Ectodermal cell (in vitro differentiated cells): ENCODE measurements around the gene ATXN1.

Source experiments
- H3K27ac ChIP-seq: 2 replicates; pipeline ENCODE4 v1.7.0; 2013; ENCODE audit warnings: mild to moderate bottlenecking, low read depth, low read length; ENCODE audit not compliant: insufficient read depth, poor library complexity, severe bottlenecking
- H3K27me3 ChIP-seq: 2 replicates; pipeline ENCODE4 v1.7.0; 2013; ENCODE audit warnings: mild to moderate bottlenecking, low read length; ENCODE audit not compliant: insufficient read depth, control insufficient read depth, poor library complexity, severe bottlenecking
- H3K36me3 ChIP-seq: one replicate; pipeline ENCODE4 v1.7.0; 2013; ENCODE audit warnings: low read length; ENCODE audit not compliant: control insufficient read depth, insufficient read depth
- H3K4me1 ChIP-seq: one replicate; pipeline ENCODE4 v1.7.0; 2013; ENCODE audit warnings: low read length; ENCODE audit not compliant: control insufficient read depth, insufficient read depth
- H3K4me3 ChIP-seq: 2 replicates; pipeline ENCODE4 v1.7.0; 2013; ENCODE audit warnings: low read depth, low read length, control low read depth; ENCODE audit not compliant: insufficient read depth
- H3K9me3 ChIP-seq: 2 replicates; pipeline ENCODE4 v1.7.0; 2013; ENCODE audit warnings: mild to moderate bottlenecking, low read length, moderate library complexity; ENCODE audit not compliant: control insufficient read depth
- WGBS, 2 experiments: methylation state at CpG; one replicate each; pipeline ENCODE4 v1.1.7; 2013; ENCODE audit warnings: missing lambda C conversion rate in 2 of 2; 5-methylcytosine and 5-hydroxymethylcytosine counted together

The ATXN1 gene

GRCh38 chr6:16731478-16732051 lies 29.7 kb downstream of the ATXN1 start:
- Histone ChIP-seq H3K27me3 (no peaks in the 10 kb centered on the region), H3K27ac (no peak overlapping the region), H3K36me3 (no peaks in the 10 kb centered on the region), H3K9me3 (no peaks in the 10 kb centered on the region), H3K4me3 (no peak overlapping the region), H3K4me1 (no peaks in the 10 kb centered on the region)
- 85 to 94% methylated on average over 4 to 6 of the region's 6 CpGs for WGBS, 2 experiments

- no peaks in the 10 kb centered on the region for H3K9me3 ChIP-seq
- no peak overlapping the region for H3K27ac ChIP-seq
- no peaks in the 10 kb centered on the region for H3K4me1 ChIP-seq
- no peak overlapping the region for H3K4me3 ChIP-seq
- WGBS, 2 experiments = 92 to 99% methylated on average over 7 of the region's 7 CpGs
- H3K27me3 ChIP-seq = no peaks in the 10 kb centered on the region
- no peaks in the 10 kb centered on the region for H3K36me3 ChIP-seq
Measured at GRCh38 chr6:16730738-16731477, 30.4 kb downstream of the ATXN1 start.

GRCh38 chr6:16729744-16730143 lies 31.5 kb downstream of the ATXN1 start:
- Histone ChIP-seq H3K4me3 (no peak overlapping the region), H3K27me3 (no peaks in the 10 kb centered on the region), H3K4me1 (no peaks in the 10 kb centered on the region), H3K9me3 (no peaks in the 10 kb centered on the region), H3K36me3 (no peaks in the 10 kb centered on the region), H3K27ac (no peak overlapping the region)
- WGBS, 2 experiments = 94 to 95% methylated on average over 8 of the region's 8 CpGs

- Histone ChIP-seq H3K4me1 (no peaks in the 10 kb centered on the region), H3K9me3 (no peaks in the 10 kb centered on the region), H3K36me3 (no peaks in the 10 kb centered on the region), H3K27me3 (no peaks in the 10 kb centered on the region), H3K4me3 (no peak overlapping the region), H3K27ac (no peak overlapping the region)
- 85% methylated on average over 7 of the region's 7 CpGs for WGBS, 2 experiments
Measured at GRCh38 chr6:16729183-16729691, 32.0 kb downstream of the ATXN1 start.

- no peak overlapping the region for H3K27ac ChIP-seq
- no peak overlapping the region for H3K4me3 ChIP-seq
- no peaks in the 10 kb centered on the region for H3K9me3 ChIP-seq
- WGBS, 2 experiments = 88 to 89% methylated on average over 6 of the region's 6 CpGs
- H3K4me1 ChIP-seq = no peaks in the 10 kb centered on the region
- no peaks in the 10 kb centered on the region for H3K36me3 ChIP-seq
- H3K27me3 ChIP-seq = no peaks in the 10 kb centered on the region
Measured at GRCh38 chr6:16728513-16729182, 32.6 kb downstream of the ATXN1 start.

- H3K36me3 ChIP-seq = no peaks in the 10 kb centered on the region
- H3K27ac ChIP-seq = no peak overlapping the region
- no peaks in the 10 kb centered on the region for H3K4me1 ChIP-seq
- H3K27me3 ChIP-seq = no peaks in the 10 kb centered on the region
- H3K9me3 ChIP-seq = no peaks in the 10 kb centered on the region
- WGBS, 2 experiments = 85 to 89% methylated on average over 5 of the region's 5 CpGs
- H3K4me3 ChIP-seq = no peak overlapping the region
Measured at GRCh38 chr6:16727996-16728395, 33.3 kb downstream of the ATXN1 start.

GRCh38 chr6:16725145-16725864 lies 36.0 kb downstream of the ATXN1 start:
- 92 to 96% methylated on average over 6 to 7 of the region's 7 CpGs for WGBS, 2 experiments
- no peak overlapping the region for H3K4me3 ChIP-seq
- no peaks in the 10 kb centered on the region for H3K4me1 ChIP-seq
- no peaks in the 10 kb centered on the region for H3K9me3 ChIP-seq
- H3K27me3 ChIP-seq = no peaks in the 10 kb centered on the region
- H3K27ac ChIP-seq = no peak overlapping the region
- no peaks in the 10 kb centered on the region for H3K36me3 ChIP-seq

- H3K27me3 ChIP-seq = no peaks in the 10 kb centered on the region
- no peak overlapping the region for H3K4me3 ChIP-seq
- H3K36me3 ChIP-seq = no peaks in the 10 kb centered on the region
- H3K4me1 ChIP-seq = no peaks in the 10 kb centered on the region
- no peaks in the 10 kb centered on the region for H3K9me3 ChIP-seq
- no peak overlapping the region for H3K27ac ChIP-seq
- 38% methylated on average over 3 of the region's 3 CpGs for WGBS, 2 experiments
Measured at GRCh38 chr6:16723826-16724225, 37.4 kb downstream of the ATXN1 start.

- no peaks in the 10 kb centered on the region for H3K36me3 ChIP-seq
- no peaks in the 10 kb centered on the region for H3K4me1 ChIP-seq
- H3K27me3 ChIP-seq = no peaks in the 10 kb centered on the region
- H3K4me3 ChIP-seq = no peak overlapping the region
- H3K9me3 ChIP-seq = no peaks in the 10 kb centered on the region
- 86 to 93% methylated on average over 2 of the region's 2 CpGs for WGBS, 2 experiments
- no peak overlapping the region for H3K27ac ChIP-seq
Measured at GRCh38 chr6:16723402-16723801, 37.9 kb downstream of the ATXN1 start.

GRCh38 chr6:16722630-16723029 lies 38.6 kb downstream of the ATXN1 start:
- 84% methylated on average over 3 of the region's 3 CpGs; no CpG with 5 or more reads in 1 of the 2 experiments for WGBS, 2 experiments
- no peaks in the 10 kb centered on the region for H3K27me3 ChIP-seq
- H3K4me1 ChIP-seq = no peaks in the 10 kb centered on the region
- H3K9me3 ChIP-seq = no peaks in the 10 kb centered on the region
- no peak overlapping the region for H3K27ac ChIP-seq
- no peak overlapping the region for H3K4me3 ChIP-seq
- H3K36me3 ChIP-seq = no peaks in the 10 kb centered on the region
